Left lobe of liver (tissue), 2 donors: Measurements from ENCODE around the gene PHAF1. TPM values are rescaled to one million over a fixed set of nuclear protein-coding genes. Genes with fewer than 3 reads are reported as not detected.

Experiments used
- ATAC-seq: fragments of 200-7000 bp; cut with Tn5 transposase; one replicate; pipeline ENCODE4 v1.9.1; 2020; ENCODE audit warnings: mild to moderate bottlenecking, moderate library complexity
- DNase-seq: peaks from one replicate; pipeline ENCODE4 v3.0.0-alpha.2; 2020; ENCODE audit warnings: low spot score
- total RNA-seq: library from RNA; stranded (reverse); gene quantifications from one replicate; pipeline ENCODE4 v1.2.1, GENCODE V29; 2021
- donor health status: DM: no; HTN: no; CAD: no; lungs with moderate emphysema.
- donor health status: DM: no; HTN: yes; CAD: no.

Gene PHAF1
- total RNA-seq, 1 donor from 2014 or later = 29.1 TPM

GRCh38 chr16:67146523-67147357 is 37.0 kb downstream of the PHAF1 start:
- DNase-seq = no peak
- ATAC-seq = no peak

GRCh38 chr16:67147437-67148140 is 37.8 kb downstream of the PHAF1 start:
- no peak for ATAC-seq
- no peak for DNase-seq

GRCh38 chr16:67148221-67148620 is 38.5 kb downstream of the PHAF1 start:
- no peak for ATAC-seq
- no peak for DNase-seq

- DNase-seq (no peak), ATAC-seq (no peak)
Observed at GRCh38 chr16:67148656-67149275, 39.0 kb downstream of the PHAF1 start.

- ATAC-seq (peak; percentile 35), DNase-seq (no peak)
Observed at GRCh38 chr16:67149276-67150046, 39.7 kb downstream of the PHAF1 start.

GRCh38 chr16:67150047-67150832 is 40.5 kb downstream of the PHAF1 start:
- ATAC-seq (peak; percentile 35), DNase-seq (no peak)

- DNase-seq (no peak), ATAC-seq (peak; percentile 52)
Observed at GRCh38 chr16:67150833-67151396, 41.2 kb downstream of the PHAF1 start, which contains the start of gene B3GNT9. Gene B3GNT9, minus strand, starts transcription at chr16:67150998. Its CDS starts 513 bp downstream, at chr16:67150485.

- DNase-seq = no peak
- ATAC-seq = no peak
Observed at GRCh38 chr16:67151431-67152097, 41.8 kb downstream of the PHAF1 start.

- DNase-seq = no peak
Observed at GRCh38 chr16:67154578-67155294, 45.0 kb downstream of the PHAF1 start.

GRCh38 chr16:67155295-67156142 is 45.8 kb downstream of the PHAF1 start:
- peak; percentile 78 for DNase-seq
- ATAC-seq = peak; percentile 78

More at GRCh38 chr16:67154578-67155294, 45.0 kb downstream of the PHAF1 start:
- no peak for ATAC-seq

- DNase-seq (peak; percentile 46), ATAC-seq (no peak)
Observed at GRCh38 chr16:67156143-67156844, 46.6 kb downstream of the PHAF1 start.

GRCh38 chr16:67157106-67157748 is 47.5 kb downstream of the PHAF1 start:
- no peak for ATAC-seq
- DNase-seq = no peak

- DNase-seq (no peak), ATAC-seq (no peak)
Observed at GRCh38 chr16:67157892-67158635, 48.3 kb downstream of the PHAF1 start.

- DNase-seq = peak; percentile 53
- no peak for ATAC-seq
Observed at GRCh38 chr16:67158637-67159600, 49.2 kb downstream of the PHAF1 start.
